CD14-positive monocyte (primary cell): ENCODE measurements around the gene CFAP97. TPM values are rescaled to one million over a fixed set of nuclear protein-coding genes. Genes with fewer than 3 reads are reported as not detected.

Experiments used
- DNase-seq, 3 donors: peaks; one replicate each; pipeline ENCODE4 v3.0.0-alpha.2; 2011 to 2022
- H2AFZ ChIP-seq: 2 replicates; pipeline ENCODE4 v1.6.0; 2012; ENCODE audit warnings: mild to moderate bottlenecking, low read depth, low read length, inconsistent platforms; ENCODE audit not compliant: insufficient read depth, poor library complexity, severe bottlenecking
- H3K27ac ChIP-seq, 2 donors: 1 replicate in 1 of 2; 2 replicates in 1 of 2; pipeline ENCODE4 v1.5.1; 2012 to 2013; ENCODE audit warnings: low read length in 2 of 2, control low read depth in 1 of 2, inconsistent platforms in 1 of 2, low read depth in 1 of 2, mild to moderate bottlenecking in 1 of 2
- H3K27me3 ChIP-seq, 2 donors: one replicate each; pipeline versions ENCODE4 v1.6.0 to v1.6.1; 2011 to 2013; ENCODE audit warnings: low read length in 2 of 2; ENCODE audit not compliant: control insufficient read depth in 2 of 2, insufficient read depth in 2 of 2
- H3K36me3 ChIP-seq, 2 donors: replicated peaks in 1 of 2; 1 replicate in 1 of 2; 2 replicates in 1 of 2; pipeline versions ENCODE4 v1.5.1 to v1.6.1; 2012 to 2013; ENCODE audit warnings: low read length in 2 of 2, control low read depth in 1 of 2, inconsistent platforms in 1 of 2, mild to moderate bottlenecking in 1 of 2; ENCODE audit not compliant: insufficient read depth in 2 of 2, control insufficient read depth in 1 of 2
- H3K4me1 ChIP-seq, 2 donors: 1 replicate in 1 of 2; 2 replicates in 1 of 2; pipeline versions ENCODE4 v1.5.1 to v1.6.1; 2012 to 2013; ENCODE audit warnings: low read length in 2 of 2, control low read depth in 1 of 2, inconsistent platforms in 1 of 2, mild to moderate bottlenecking in 1 of 2, moderate library complexity in 1 of 2; ENCODE audit not compliant: insufficient read depth in 2 of 2, control insufficient read depth in 1 of 2
- H3K4me2 ChIP-seq: replicated peaks from 2 replicates; pipeline ENCODE3; 2012; ENCODE audit warnings: low read length, moderate library complexity, mild to moderate bottlenecking; ENCODE audit not compliant: poor library complexity, severe bottlenecking; ENCODE audit errors: extremely low read depth
- H3K4me3 ChIP-seq, 3 experiments: fragments of 200-600 bp in 1 of 3; sonication (generic) in 1 of 3; replicated peaks in 1 of 3; 1 replicate in 2 of 3; 2 replicates in 1 of 3; pipeline ENCODE4 v1.5.1; 2011 to 2013; ENCODE audit warnings: low read length in 3 of 3, mild to moderate bottlenecking in 3 of 3, control low read depth in 2 of 3, low read depth in 2 of 3, inconsistent platforms in 1 of 3, moderate library complexity in 1 of 3
- H3K79me2 ChIP-seq: 2 replicates; pipeline ENCODE4 v1.6.0; 2012; ENCODE audit warnings: mild to moderate bottlenecking, control low read depth, inconsistent platforms, low read length, moderate library complexity; ENCODE audit not compliant: insufficient read depth
- H3K9ac ChIP-seq: 2 replicates; pipeline ENCODE4 v1.6.0; 2017; ENCODE audit warnings: low read length, mild to moderate bottlenecking; ENCODE audit not compliant: insufficient read depth, poor library complexity, severe bottlenecking
- H3K9me3 ChIP-seq, 2 donors: replicated peaks in 1 of 2; 1 replicate in 1 of 2; 2 replicates in 1 of 2; pipeline versions ENCODE4 v1.5.1 to v1.6.1; 2012 to 2013; ENCODE audit warnings: low read length in 2 of 2, control low read depth in 1 of 2; ENCODE audit not compliant: control insufficient read depth in 1 of 2, insufficient read depth in 1 of 2
- H4K20me1 ChIP-seq: 2 replicates; pipeline ENCODE4 v1.6.0; 2012; ENCODE audit warnings: mild to moderate bottlenecking, low read length, control low read depth, moderate library complexity; ENCODE audit not compliant: insufficient read depth
- H3K27ac Mint-ChIP-seq, 7 donors: one replicate each; pipeline ENCODE4 v1.8.0; 2020; ENCODE audit warnings: mild to moderate bottlenecking in 7 of 7, mixed read lengths in 7 of 7, moderate library complexity in 6 of 7, inconsistent platforms in 2 of 7
- H3K27me3 Mint-ChIP-seq, 3 donors: one replicate each; pipeline ENCODE4 v1.8.0; 2021 to 2022; ENCODE audit warnings: low read depth in 3 of 3, mild to moderate bottlenecking in 3 of 3, mixed read lengths in 3 of 3, moderate library complexity in 3 of 3, inconsistent platforms in 1 of 3
- H3K36me3 Mint-ChIP-seq, 2 donors: one replicate each; pipeline ENCODE4 v1.8.0; 2020; ENCODE audit warnings: mixed read lengths in 2 of 2, inconsistent platforms in 1 of 2, mild to moderate bottlenecking in 1 of 2
- H3K4me1 Mint-ChIP-seq: one replicate; pipeline ENCODE4 v1.8.0; 2020; ENCODE audit warnings: mild to moderate bottlenecking, mixed read lengths
- H3K4me3 Mint-ChIP-seq, 2 donors: one replicate each; pipeline ENCODE4 v1.8.0; 2020; ENCODE audit warnings: mild to moderate bottlenecking in 2 of 2, mixed read lengths in 2 of 2, moderate library complexity in 1 of 2
- H3K9me3 Mint-ChIP-seq, 7 donors: one replicate each; pipeline ENCODE4 v1.8.0; 2020 to 2022; ENCODE audit warnings: mixed read lengths in 7 of 7, mild to moderate bottlenecking in 6 of 7, moderate library complexity in 6 of 7, inconsistent platforms in 2 of 7
- CTCF ChIP-seq: fragments of 200-600 bp; IDR thresholded peaks from one replicate; pipeline ENCODE4 v1.8.0; 2022; ENCODE audit warnings: antibody characterized with exemption, mild to moderate bottlenecking
- WGBS: methylation state at CpG from one replicate; pipeline ENCODE4 v1.1.5; 2013; ENCODE audit warnings: missing lambda C conversion rate; ENCODE audit not compliant: insufficient coverage; 5-methylcytosine and 5-hydroxymethylcytosine counted together
- intact Hi-C, 2 donors: fragments of 100-400 bp; cut with micrococcal nuclease; formaldehyde crosslinking; loops; one replicate each; pipeline versions ENCODE4 v1.15.0 to v1.15.1; 2023
- polyA plus RNA-seq, 3 donors: library from polyadenylated mRNA; depleted of rRNA in 1 of 3; unstranded in 2 of 3; stranded (reverse) in 1 of 3; fragments of 300-500 nt in 2 of 3; fragments of >200 nt in 1 of 3; fragmentation: Illumina TruSeq in 2 of 3; gene quantifications; 1 replicate in 2 of 3; 2 replicates in 1 of 3; pipeline ENCODE4 v1.2.3, GENCODE V29; 2012 to 2021

CFAP97 gene
- polyA plus RNA-seq, 3 donors: 2.7 to 16.8 (median 12.3) TPM

GRCh38 chr4:185235119-185235842 is 31.5 kb upstream of the CFAP97 start:
- Histone ChIP-seq H3K4me3 (no peak overlapping the region), H4K20me1 (no peaks in the 10 kb centered on the region), H3K79me2 (no peaks in the 10 kb centered on the region), H3K9me3 (no peaks in the 10 kb centered on the region), H3K36me3 (no peaks in the 10 kb centered on the region), H3K27me3 (no peaks in the 10 kb centered on the region), H2AFZ (no peak overlapping the region), H3K27ac (no peak overlapping the region), H3K9ac (no peak overlapping the region), H3K4me2 (no peak overlapping the region), H3K4me1 (no peaks in the 10 kb centered on the region)
- Mint-ChIP-seq H3K27ac (no peak overlapping the region), H3K9me3 (peaks cover 0 to 12% (median 6%) of the 10 kb centered on the region in 7 donors), H3K36me3 (no peaks in the 10 kb centered on the region), H3K4me1 (no peaks in the 10 kb centered on the region), H3K27me3 (peaks cover 0 to 4% (median 3%) of the 10 kb centered on the region in 3 donors), H3K4me3 (no peak overlapping the region)
- DNase-seq: no peak
- TF ChIP-seq CTCF: no peak
- WGBS: 96% methylated on average over 3 of the region's 7 CpGs
- intact Hi-C loops: no loop called here

- intact Hi-C loops: no loop called here
- Histone ChIP-seq H3K9ac (no peak overlapping the region), H3K9me3 (no peaks in the 10 kb centered on the region), H3K36me3 (no peaks in the 10 kb centered on the region), H3K27me3 (no peaks in the 10 kb centered on the region), H3K79me2 (no peaks in the 10 kb centered on the region), H3K27ac (no peak overlapping the region), H4K20me1 (no peaks in the 10 kb centered on the region), H2AFZ (no peak overlapping the region), H3K4me1 (no peaks in the 10 kb centered on the region), H3K4me3 (no peak overlapping the region), H3K4me2 (no peak overlapping the region)
- DNase-seq: no peak
- 73% methylated on average over 4 of the region's 6 CpGs for WGBS
- peaks cover 0 to 3% (median 0%) of the 10 kb centered on the region in 3 donors for H3K27me3 Mint-ChIP-seq
- H3K9me3 Mint-ChIP-seq: no peaks in the 10 kb centered on the region
- no peaks in the 10 kb centered on the region for H3K36me3 Mint-ChIP-seq
- no peak overlapping the region for H3K27ac Mint-ChIP-seq
- no peak overlapping the region for H3K4me3 Mint-ChIP-seq
- H3K4me1 Mint-ChIP-seq: no peaks in the 10 kb centered on the region
- TF ChIP-seq CTCF: no peak
These were observed 28.6 kb upstream of the CFAP97 start for GRCh38 chr4:185232370-185232769.
